Activated gamma-delta T cell (primary cell): ENCODE data around the gene GARIN5A.

Source experiments
- DNase-seq: peaks from one replicate; lab custom pipeline; 2025; lab: John Stamatoyannopoulos, UW
- total RNA-seq, 2 donors: gene quantifications; one replicate each; lab custom pipeline; 2026; lab: John Stamatoyannopoulos, UW

Gene GARIN5A
- 0.31 to 0.44 reads per million in 2 donors for total RNA-seq

GRCh38 chr19:50476224-50476906, at the start of gene GARIN5A, which contains the start of gene EMC10:
Gene GARIN5A, minus strand, starts transcription at chr19:50476848. Its CDS starts 460 bp downstream, at chr19:50476388.
Gene EMC10, plus strand, starts transcription at chr19:50476507. Its CDS starts 38 bp downstream, at chr19:50476545.
- DNase-seq: peak; percentile 85

- no peak for DNase-seq
Measured at GRCh38 chr19:50522881-50523280, 46.2 kb upstream of the GARIN5A start.

- DNase-seq: no peak
Measured at GRCh38 chr19:50520822-50521465, 44.3 kb upstream of the GARIN5A start.

- DNase-seq: no peak
Measured at GRCh38 chr19:50519006-50519575, 42.4 kb upstream of the GARIN5A start.

GRCh38 chr19:50518091-50519005, 41.7 kb upstream of the GARIN5A start:
- DNase-seq: no peak

- no peak for DNase-seq
Measured at GRCh38 chr19:50517704-50518075, 41.0 kb upstream of the GARIN5A start.

- no peak for DNase-seq
Measured at GRCh38 chr19:50516964-50517703, 40.5 kb upstream of the GARIN5A start.

- no peak for DNase-seq
Measured at GRCh38 chr19:50516456-50516855, 39.8 kb upstream of the GARIN5A start.

GRCh38 chr19:50515168-50515561, 38.5 kb upstream of the GARIN5A start:
- no peak for DNase-seq

GRCh38 chr19:50514346-50515167, 37.9 kb upstream of the GARIN5A start:
- DNase-seq: no peak

- DNase-seq: no peak
Measured at GRCh38 chr19:50513746-50514345, 37.2 kb upstream of the GARIN5A start, which contains the start of gene ASPDH. Gene ASPDH, minus strand, starts transcription at chr19:50513913. Its CDS starts 90 bp downstream, at chr19:50513823.

GRCh38 chr19:50512999-50513745, 36.5 kb upstream of the GARIN5A start:
- DNase-seq: no peak

GRCh38 chr19:50512112-50512998, 35.7 kb upstream of the GARIN5A start:
- no peak for DNase-seq

- DNase-seq: peak; percentile 97
Measured at GRCh38 chr19:50511069-50511822, 34.6 kb upstream of the GARIN5A start, which contains the start of gene JOSD2. Gene JOSD2, minus strand, starts transcription at chr19:50511191. Its CDS starts 760 bp downstream, at chr19:50510431.

- DNase-seq: no peak
Measured at GRCh38 chr19:50510700-50511068, 34.0 kb upstream of the GARIN5A start.

- DNase-seq: no peak
Measured at GRCh38 chr19:50510121-50510670, 33.5 kb upstream of the GARIN5A start.

- no peak for DNase-seq
Measured at GRCh38 chr19:50509366-50509765, 32.7 kb upstream of the GARIN5A start.
